ENCODE results near the gene MGAT4A.
"Not testable (repeated sequence)": the region's sequence is repeated elsewhere in the genome, so short reads cannot be mapped to it uniquely, and the experiment has no call there.

MGAT4A gene

GRCh38 chr2:98730053-98730706 is 752 bp downstream of the MGAT4A start:
- peak; percentile 74 for DNase-seq (ENCODE audit: low spot score)

- DNase-seq (ENCODE audit: low spot score), result peak; percentile 35
Observed at GRCh38 chr2:98729652-98730051, 1.3 kb downstream of the MGAT4A start.

DNA sequence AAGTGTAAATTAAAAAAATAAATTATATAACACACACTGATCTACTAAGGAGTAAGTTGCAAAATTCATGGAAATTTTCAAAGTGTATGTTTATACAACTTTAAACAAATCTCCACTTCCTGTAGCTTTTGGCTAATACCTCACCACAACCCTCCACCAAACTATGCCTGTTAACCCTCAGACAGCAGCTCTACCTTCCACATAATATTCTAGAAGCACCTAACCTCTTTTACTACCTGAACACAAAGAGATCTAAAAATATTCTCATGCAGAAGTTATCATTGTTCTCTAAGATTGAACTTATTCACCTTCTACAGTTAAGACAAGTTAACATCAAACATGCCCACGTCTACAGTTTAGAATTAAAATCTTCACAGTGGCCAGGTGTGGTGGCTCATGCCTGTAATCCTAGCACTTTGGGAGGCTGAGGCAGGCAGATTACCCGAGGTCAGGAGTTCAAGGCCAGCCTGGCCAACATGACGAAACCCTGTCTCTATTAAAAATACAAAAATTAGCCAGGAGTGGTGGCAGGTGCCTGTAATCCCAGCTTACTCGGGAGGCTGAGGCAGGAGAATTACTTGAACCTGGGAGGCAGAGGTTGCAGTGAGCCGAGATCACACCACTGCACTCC is 2.7 kb downstream of the MGAT4A start:
- not testable (repeated sequence) for DNase-seq (ENCODE audit: low spot score)

GRCh38 chr2:98727369-98728087 is 3.4 kb downstream of the MGAT4A start:
- DNase-seq (ENCODE audit: low spot score), result peak; percentile 46

DNA sequence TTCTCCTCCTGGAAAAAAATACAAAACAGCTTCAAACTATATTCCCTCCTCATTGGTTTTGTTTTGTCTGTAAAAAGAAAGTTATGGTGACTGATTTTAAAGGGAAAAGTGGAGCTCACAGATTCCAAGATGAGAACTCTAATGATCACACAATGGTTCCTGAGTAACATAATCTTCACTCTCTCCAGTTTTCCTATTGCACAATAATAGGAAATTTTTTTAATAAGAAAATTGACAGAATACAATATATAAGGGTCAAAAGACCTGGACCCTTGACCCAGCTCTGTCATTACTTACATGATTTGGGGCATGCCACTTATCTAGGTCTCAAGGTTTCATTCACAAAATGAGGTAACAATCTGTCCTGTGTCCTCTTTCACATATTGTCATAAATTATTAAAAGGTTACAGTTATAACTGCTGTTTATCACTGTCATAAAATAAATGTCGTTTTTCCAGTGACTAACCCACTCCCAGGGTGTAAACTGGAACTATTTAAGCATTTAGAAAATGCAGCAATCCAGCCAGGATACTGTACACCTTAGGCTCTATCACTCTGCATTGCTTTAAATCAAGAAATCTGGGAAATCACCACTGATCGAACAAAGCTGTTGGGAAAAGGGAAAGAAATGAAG is 4.1 kb downstream of the MGAT4A start:
- no peak for DNase-seq (ENCODE audit: low spot score)

- no peak for DNase-seq (ENCODE audit: low spot score)
Observed at GRCh38 chr2:98726205-98726604, 4.7 kb downstream of the MGAT4A start.

- no peak for DNase-seq (ENCODE audit: low spot score)
Observed at GRCh38 chr2:98720286-98720685, 10.6 kb downstream of the MGAT4A start.

DNA sequence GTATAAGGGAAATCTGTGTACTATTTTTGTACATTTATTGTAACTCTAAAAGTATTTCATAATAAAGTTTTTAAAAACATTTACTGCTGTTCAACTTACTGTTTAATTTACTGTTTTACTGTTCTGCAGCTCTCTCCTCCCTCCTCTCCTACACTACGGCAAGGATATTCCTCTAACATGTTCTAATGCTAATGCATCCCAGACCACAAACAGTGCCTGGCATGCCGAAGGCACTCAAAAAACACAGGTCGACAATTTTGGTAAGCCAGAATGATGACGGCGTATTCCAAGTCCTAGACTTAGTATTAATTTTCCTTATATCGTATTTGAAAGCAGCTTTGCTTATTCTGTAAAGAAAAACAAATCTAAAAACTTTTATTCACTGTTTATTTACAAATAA is 13.3 kb downstream of the MGAT4A start:
- DNase-seq (ENCODE audit: low spot score), result no peak

GRCh38 chr2:98716786-98717185 is 14.1 kb downstream of the MGAT4A start:
- no peak for DNase-seq (ENCODE audit: low spot score)

- no peak for DNase-seq (ENCODE audit: low spot score)
Observed at GRCh38 chr2:98715812-98716451, 15.0 kb downstream of the MGAT4A start.

DNA sequence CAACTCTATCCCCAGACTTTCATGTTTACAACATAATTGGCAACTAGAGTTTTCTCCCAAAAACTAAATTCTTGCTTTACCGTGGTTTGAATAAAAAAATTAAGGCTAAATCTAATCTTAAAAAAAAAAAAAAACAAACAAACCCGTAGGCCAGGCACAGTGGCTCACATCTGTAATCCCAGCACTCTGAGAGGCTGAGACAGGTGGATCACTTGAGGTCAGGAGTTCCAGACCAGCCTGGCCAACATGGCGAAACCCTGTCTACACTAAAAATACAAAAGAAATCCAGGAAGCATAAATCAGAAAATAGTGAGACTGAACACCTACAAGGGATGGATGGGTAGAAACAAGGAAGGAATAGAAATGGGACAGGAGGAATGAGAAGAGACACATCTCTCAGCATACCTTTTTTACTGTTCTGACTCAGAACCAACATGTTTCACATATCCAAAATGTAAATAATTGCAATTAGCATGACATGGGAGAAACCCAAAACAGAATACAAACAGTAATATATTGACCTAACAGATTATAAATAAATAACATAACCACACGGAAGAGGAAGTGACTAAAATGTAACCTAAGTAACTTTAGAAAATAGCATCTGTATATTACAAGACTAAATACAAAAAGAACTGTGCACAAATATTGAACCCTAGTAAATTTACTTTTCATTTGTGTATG is 17.5 kb downstream of the MGAT4A start:
- no peak for DNase-seq (ENCODE audit: low spot score)

DNA sequence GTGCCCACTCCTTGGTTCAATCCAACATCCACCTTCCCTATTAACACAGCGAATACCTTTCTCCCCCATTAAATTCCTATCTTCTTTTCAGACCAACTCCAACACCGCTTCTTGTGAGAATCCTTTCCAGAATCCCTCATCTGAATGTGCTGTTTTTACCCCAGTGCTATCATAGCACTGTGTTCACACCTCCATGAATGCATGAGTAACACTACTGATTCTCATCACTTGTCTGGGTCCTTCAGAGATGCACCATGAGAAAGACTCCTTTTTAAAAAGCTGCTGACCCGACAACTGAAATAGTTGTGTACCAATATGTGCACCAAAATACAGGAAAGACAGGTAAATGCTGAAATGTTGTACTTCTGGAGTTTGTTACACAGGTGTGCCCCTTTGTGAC is 18.8 kb downstream of the MGAT4A start:
- DNase-seq (ENCODE audit: low spot score), result no peak

- no peak for DNase-seq (ENCODE audit: low spot score)
Observed at GRCh38 chr2:98711506-98711905, 19.4 kb downstream of the MGAT4A start.

DNA sequence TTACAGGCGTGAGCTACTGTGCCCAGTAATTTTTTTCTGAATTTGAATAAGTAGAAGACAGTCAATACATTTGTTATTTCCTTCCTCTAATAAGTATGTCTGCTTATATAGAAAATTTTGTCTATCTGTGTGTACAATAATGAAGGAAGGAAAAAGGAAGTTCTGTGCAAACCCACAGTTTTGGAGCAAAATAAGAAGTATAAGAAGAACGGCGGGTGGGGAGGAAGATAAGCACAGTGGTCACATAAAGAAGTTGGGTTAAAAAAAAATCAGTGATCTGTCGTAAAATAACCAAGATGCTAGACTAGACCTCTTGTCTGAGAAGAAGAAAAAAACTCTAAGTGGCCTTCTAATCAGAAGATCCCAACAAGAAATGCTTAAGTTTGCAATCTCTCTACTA is 20.2 kb downstream of the MGAT4A start:
- DNase-seq (ENCODE audit: low spot score), result no peak

GRCh38 chr2:98709535-98709934 is 21.4 kb downstream of the MGAT4A start:
- peak; percentile 92 for DNase-seq (ENCODE audit: low spot score)

DNA sequence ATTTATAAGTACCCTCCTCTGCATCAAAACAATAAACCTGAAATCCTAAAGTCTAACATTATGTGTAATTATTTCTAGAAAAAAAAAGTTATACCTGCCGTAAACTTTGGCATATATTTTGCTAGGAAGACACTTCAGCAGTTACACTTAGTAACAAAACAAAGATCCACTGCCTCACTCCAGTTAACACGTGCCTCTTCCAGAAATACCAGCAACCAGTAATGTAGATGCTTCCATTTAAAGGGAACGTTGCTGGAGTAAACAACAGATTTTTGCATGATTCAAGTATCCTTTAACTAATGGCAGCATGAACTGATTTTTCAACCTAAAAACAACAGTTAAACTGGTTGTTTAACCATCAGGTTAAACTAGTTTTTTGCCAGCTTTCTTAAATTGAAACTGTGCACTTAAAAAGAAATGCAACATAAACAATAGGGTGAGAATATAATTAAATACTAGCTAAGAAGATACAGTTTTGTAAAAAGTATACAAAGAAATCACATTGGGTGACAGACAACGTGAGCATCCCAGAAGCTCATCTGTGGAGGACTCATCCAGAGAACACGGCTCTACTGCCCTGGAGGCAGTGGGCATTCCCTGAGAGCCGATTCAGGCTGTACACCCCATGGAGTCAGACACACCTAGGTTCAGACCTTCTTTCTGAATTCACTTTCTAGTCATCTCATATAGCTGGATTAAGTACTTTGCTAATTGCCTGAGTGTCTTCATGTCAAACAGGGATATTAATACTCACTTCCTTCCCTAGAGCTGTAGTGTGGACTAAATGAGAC is 22.3 kb downstream of the MGAT4A start:
- peak; percentile 52 for DNase-seq (ENCODE audit: low spot score)

DNA sequence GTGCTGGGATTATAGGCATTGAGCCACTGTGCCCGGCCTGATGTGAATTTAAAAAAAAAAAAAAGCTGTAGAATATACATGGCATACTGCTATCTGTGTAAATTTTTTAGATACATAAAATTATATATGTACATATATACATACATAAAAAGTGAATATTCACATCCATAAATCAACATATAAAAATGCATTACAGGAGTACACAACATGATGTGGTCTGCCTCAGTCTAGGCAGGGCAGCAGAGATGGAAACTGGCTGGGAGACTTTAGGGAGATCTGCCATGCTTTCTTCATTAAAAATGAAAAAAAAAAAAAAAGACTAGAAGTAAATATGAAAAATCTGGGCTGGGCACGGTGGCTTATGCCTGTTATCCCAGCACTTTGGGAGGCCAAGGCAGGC is 24.3 kb downstream of the MGAT4A start:
- no peak for DNase-seq (ENCODE audit: low spot score)

DNA sequence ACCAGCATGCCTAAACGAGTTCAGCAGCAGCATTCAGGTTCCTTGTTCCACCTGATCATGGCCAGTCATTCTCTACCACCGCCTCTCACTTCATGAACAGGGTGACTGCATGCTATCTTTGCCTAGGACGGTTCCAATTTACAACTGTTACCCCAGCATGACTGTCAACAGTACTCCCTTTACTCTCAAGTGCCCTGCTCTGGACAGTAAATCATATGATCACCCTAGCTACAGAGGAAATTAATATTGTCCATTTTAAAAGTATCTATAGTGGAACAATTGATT is 25.7 kb downstream of the MGAT4A start:
- no peak for DNase-seq (ENCODE audit: low spot score)

GRCh38 chr2:98704499-98705332 is 26.2 kb downstream of the MGAT4A start:
- DNase-seq (ENCODE audit: low spot score), result no peak

GRCh38 chr2:98703738-98704137 is 27.2 kb downstream of the MGAT4A start:
- DNase-seq (ENCODE audit: low spot score), result no peak
